ENCODE data around the gene MINK1.
"Not testable (repeated sequence)": the region's sequence is repeated elsewhere in the genome, so short reads cannot be mapped to it uniquely, and the experiment has no call there.

The MINK1 gene

GRCh38 chr17:4818276-4818675 is 14.9 kb upstream of the MINK1 start:
- CTCF ChIA-PET = no interaction called here
- no peak for DNase-seq (ENCODE audit: extremely low spot score)
- TF ChIP-seq CTCF (IDR thresholded peaks at IDR 0.05; ENCODE audit: control extremely low read depth, extremely low read depth, low read depth, missing control alignments) = no peak
- POLR2A ChIA-PET = interaction anchor here (1.2 kb wide), 1 partner anchor 22 kb away, joined by 3 read pairs; the partner anchor contains the start of gene PSMB6

GRCh38 chr17:4822835-4823234 is 10.3 kb upstream of the MINK1 start:
- DNase-seq (ENCODE audit: extremely low spot score) = no peak
- TF ChIP-seq CTCF (IDR thresholded peaks at IDR 0.05; ENCODE audit: control extremely low read depth, extremely low read depth, low read depth, missing control alignments) = no peak

GRCh38 chr17:4823373-4824089 is 9.6 kb upstream of the MINK1 start:
- ChIA-PET CTCF (interaction anchor here (1.0 to 1.4 kb wide), 2 partner anchors 11 to 34 kb away, joined by 3 read pairs; partner anchors contain the start of gene GLTPD2), POLR2A (no interaction called here)
- no peak for DNase-seq (ENCODE audit: extremely low spot score)

More at GRCh38 chr17:4822835-4823234, 10.3 kb upstream of the MINK1 start:
- ChIA-PET POLR2A (no interaction called here), CTCF (interaction anchor here (1.4 kb wide), 1 partner anchor 33 kb away, joined by 3 read pairs; the partner anchor contains the start of gene GLTPD2)

GRCh38 chr17:4827399-4827798 is 5.7 kb upstream of the MINK1 start:
- ChIA-PET CTCF (no interaction called here), POLR2A (no interaction called here)
- no peak for TF ChIP-seq CTCF (IDR thresholded peaks at IDR 0.05; ENCODE audit: control extremely low read depth, extremely low read depth, low read depth, missing control alignments)
- DNase-seq (ENCODE audit: extremely low spot score) = no peak

More at GRCh38 chr17:4823373-4824089, 9.6 kb upstream of the MINK1 start:
- TF ChIP-seq CTCF (IDR thresholded peaks at IDR 0.05; ENCODE audit: control extremely low read depth, extremely low read depth, low read depth, missing control alignments) = no peak

GRCh38 chr17:4832829-4833177 is 337 bp upstream of the MINK1 start:
- POLR2A ChIA-PET; CTCF ChIA-PET; DNase-seq (ENCODE audit: extremely low spot score): not testable (repeated sequence)

GRCh38 chr17:4833941-4834680 is 971 bp downstream of the MINK1 start:
- TF ChIP-seq CTCF (IDR thresholded peaks at IDR 0.05; ENCODE audit: control extremely low read depth, extremely low read depth, low read depth, missing control alignments) = no peak
- CTCF ChIA-PET = interaction anchor here (1.8 kb wide), 1 partner anchor 44 kb away, joined by 6 read pairs; no protein-coding TSS in a partner anchor
- DNase-seq (ENCODE audit: extremely low spot score) = no peak
- POLR2A ChIA-PET = no interaction called here

- ChIA-PET CTCF (interaction anchor here (1.8 kb wide), 1 partner anchor 44 kb away, joined by 6 read pairs; no protein-coding TSS in a partner anchor), POLR2A (no interaction called here)
- no peak for DNase-seq (ENCODE audit: extremely low spot score)
- TF ChIP-seq CTCF (IDR thresholded peaks at IDR 0.05; ENCODE audit: control extremely low read depth, extremely low read depth, low read depth, missing control alignments) = no peak
These were observed 1.5 kb downstream of the MINK1 start for GRCh38 chr17:4834681-4835020.

Data from GM10248 (cell line).